A549 (cell line): Measurements from ENCODE around the gene TRIM17.

Experiments used
- POLR2A ChIP-seq: IDR thresholded peaks from 2 replicates; pipeline ENCODE4 v1.6.1; 2012; ENCODE audit warnings: mild to moderate bottlenecking, low read length
- TF ChIP-seq, protein P1 (sequence below): fragments of 200-600 bp; sonication (generic); IDR thresholded peaks from 2 replicates; pipeline ENCODE4 v1.6.1; 2016; ENCODE audit warnings: antibody characterized with exemption, mild to moderate bottlenecking, moderate library complexity
- TF ChIP-seq, protein P2 (sequence below): fragments of >200 bp; sonication (Bioruptor Twin); formaldehyde crosslinking; IDR thresholded peaks from 3 replicates; pipeline ENCODE4 v1.5.1; 2016
- TF ChIP-seq, protein P3 (sequence below): fragments of 450-650 bp; IDR thresholded peaks from 2 replicates; pipeline ENCODE4 v1.6.1; 2014; ENCODE audit warnings: antibody characterized with exemption

GRCh38 chr1:228448372-228448771 lies 31.7 kb upstream of the TRIM17 start:
- TF ChIP-seq, protein P1, sequence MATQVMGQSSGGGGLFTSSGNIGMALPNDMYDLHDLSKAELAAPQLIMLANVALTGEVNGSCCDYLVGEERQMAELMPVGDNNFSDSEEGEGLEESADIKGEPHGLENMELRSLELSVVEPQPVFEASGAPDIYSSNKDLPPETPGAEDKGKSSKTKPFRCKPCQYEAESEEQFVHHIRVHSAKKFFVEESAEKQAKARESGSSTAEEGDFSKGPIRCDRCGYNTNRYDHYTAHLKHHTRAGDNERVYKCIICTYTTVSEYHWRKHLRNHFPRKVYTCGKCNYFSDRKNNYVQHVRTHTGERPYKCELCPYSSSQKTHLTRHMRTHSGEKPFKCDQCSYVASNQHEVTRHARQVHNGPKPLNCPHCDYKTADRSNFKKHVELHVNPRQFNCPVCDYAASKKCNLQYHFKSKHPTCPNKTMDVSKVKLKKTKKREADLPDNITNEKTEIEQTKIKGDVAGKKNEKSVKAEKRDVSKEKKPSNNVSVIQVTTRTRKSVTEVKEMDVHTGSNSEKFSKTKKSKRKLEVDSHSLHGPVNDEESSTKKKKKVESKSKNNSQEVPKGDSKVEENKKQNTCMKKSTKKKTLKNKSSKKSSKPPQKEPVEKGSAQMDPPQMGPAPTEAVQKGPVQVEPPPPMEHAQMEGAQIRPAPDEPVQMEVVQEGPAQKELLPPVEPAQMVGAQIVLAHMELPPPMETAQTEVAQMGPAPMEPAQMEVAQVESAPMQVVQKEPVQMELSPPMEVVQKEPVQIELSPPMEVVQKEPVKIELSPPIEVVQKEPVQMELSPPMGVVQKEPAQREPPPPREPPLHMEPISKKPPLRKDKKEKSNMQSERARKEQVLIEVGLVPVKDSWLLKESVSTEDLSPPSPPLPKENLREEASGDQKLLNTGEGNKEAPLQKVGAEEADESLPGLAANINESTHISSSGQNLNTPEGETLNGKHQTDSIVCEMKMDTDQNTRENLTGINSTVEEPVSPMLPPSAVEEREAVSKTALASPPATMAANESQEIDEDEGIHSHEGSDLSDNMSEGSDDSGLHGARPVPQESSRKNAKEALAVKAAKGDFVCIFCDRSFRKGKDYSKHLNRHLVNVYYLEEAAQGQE, result no peak
- TF ChIP-seq, protein P2, sequence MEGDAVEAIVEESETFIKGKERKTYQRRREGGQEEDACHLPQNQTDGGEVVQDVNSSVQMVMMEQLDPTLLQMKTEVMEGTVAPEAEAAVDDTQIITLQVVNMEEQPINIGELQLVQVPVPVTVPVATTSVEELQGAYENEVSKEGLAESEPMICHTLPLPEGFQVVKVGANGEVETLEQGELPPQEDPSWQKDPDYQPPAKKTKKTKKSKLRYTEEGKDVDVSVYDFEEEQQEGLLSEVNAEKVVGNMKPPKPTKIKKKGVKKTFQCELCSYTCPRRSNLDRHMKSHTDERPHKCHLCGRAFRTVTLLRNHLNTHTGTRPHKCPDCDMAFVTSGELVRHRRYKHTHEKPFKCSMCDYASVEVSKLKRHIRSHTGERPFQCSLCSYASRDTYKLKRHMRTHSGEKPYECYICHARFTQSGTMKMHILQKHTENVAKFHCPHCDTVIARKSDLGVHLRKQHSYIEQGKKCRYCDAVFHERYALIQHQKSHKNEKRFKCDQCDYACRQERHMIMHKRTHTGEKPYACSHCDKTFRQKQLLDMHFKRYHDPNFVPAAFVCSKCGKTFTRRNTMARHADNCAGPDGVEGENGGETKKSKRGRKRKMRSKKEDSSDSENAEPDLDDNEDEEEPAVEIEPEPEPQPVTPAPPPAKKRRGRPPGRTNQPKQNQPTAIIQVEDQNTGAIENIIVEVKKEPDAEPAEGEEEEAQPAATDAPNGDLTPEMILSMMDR, result no peak
- no peak for TF ChIP-seq POLR2A
- TF ChIP-seq, protein P3, sequence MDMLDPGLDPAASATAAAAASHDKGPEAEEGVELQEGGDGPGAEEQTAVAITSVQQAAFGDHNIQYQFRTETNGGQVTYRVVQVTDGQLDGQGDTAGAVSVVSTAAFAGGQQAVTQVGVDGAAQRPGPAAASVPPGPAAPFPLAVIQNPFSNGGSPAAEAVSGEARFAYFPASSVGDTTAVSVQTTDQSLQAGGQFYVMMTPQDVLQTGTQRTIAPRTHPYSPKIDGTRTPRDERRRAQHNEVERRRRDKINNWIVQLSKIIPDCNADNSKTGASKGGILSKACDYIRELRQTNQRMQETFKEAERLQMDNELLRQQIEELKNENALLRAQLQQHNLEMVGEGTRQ, result no peak
